Activated CD4-positive, alpha-beta T cell treated with anti-CD3 and anti-CD28 coated beads, Interleukin-10, Interleukin-2, amounts not matched to agents 100 ng/mL and 50 ng/mL, durations not matched to agents 16 hours and 8 hours (primary cell): ENCODE measurements around the gene SLC5A5.
A peak's percentile ranks its signal among the peaks of the same experiment; 100 is the strongest.

Source experiments
- DNase-seq: peaks from one replicate; pipeline ENCODE4 v3.0.0-alpha.2; 2020

SLC5A5 gene

GRCh38 chr19:17926044-17926443 lies 54.3 kb downstream of the SLC5A5 start:
- no peak for DNase-seq

GRCh38 chr19:17929056-17929455 lies 57.3 kb downstream of the SLC5A5 start:
- DNase-seq: peak; percentile 57

GRCh38 chr19:17931532-17932191 lies 59.9 kb downstream of the SLC5A5 start:
- DNase-seq: no peak

GRCh38 chr19:17932485-17933338 lies 61.0 kb downstream of the SLC5A5 start, which contains the start of gene CCDC124:
CCDC124 (plus strand) TSS chr19:17933015; CDS start chr19:17936421, 3,406 bp downstream.
- peak; percentile 96 for DNase-seq

GRCh38 chr19:17933414-17934129 lies 61.8 kb downstream of the SLC5A5 start:
- DNase-seq: no peak

- DNase-seq: no peak
Measured at GRCh38 chr19:17936379-17936778, 64.6 kb downstream of the SLC5A5 start.

GRCh38 chr19:17937371-17937900 lies 65.7 kb downstream of the SLC5A5 start:
- no peak for DNase-seq

- peak; percentile 89 for DNase-seq
Measured at GRCh38 chr19:17938092-17938845, 66.5 kb downstream of the SLC5A5 start.

GRCh38 chr19:17942181-17942580 lies 70.4 kb downstream of the SLC5A5 start:
- no peak for DNase-seq

GRCh38 chr19:17942582-17943273 lies 71.0 kb downstream of the SLC5A5 start:
- no peak for DNase-seq

GRCh38 chr19:17943274-17944221 lies 71.8 kb downstream of the SLC5A5 start:
- DNase-seq: no peak

GRCh38 chr19:17944301-17944700 lies 72.6 kb downstream of the SLC5A5 start:
- no peak for DNase-seq
